ENCODE results near the gene OBSL1. TPM values are rescaled to one million over a fixed set of nuclear protein-coding genes. Genes with fewer than 3 reads are reported as not detected.

OBSL1 gene
- total and polyA plus RNA-seq, 9 donors: 53.2 to 740 (median 468) TPM

GRCh38 chr2:219555956-219556355, 15.4 kb downstream of the OBSL1 start:
- Histone ChIP-seq H3K4me3 (no peak overlapping the region), H3K9me3 (no peaks in the 10 kb centered on the region), H3K36me3 (no peaks in the 10 kb centered on the region), H3K27ac (no peak overlapping the region), H3K27me3 (no peaks in the 10 kb centered on the region), H3K4me1 (ENCODE audit: insufficient read depth) (peaks cover 7% of the 10 kb centered on the region)
- intact Hi-C loops (cut with DNase I): loop anchor here in 2 of 4 donors (5.0 kb wide), 2 partner anchors 81 to 86 kb away; no protein-coding TSS in a partner anchor
- 87 to 94% (median 92%) methylated on average over 20 of the region's 20 CpGs for WGBS, 3 donors
- DNase-seq: no peak
- no peak for TF ChIP-seq POLR2A (IDR thresholded peaks at IDR 0.05)
- no peak for TF ChIP-seq EP300 (IDR thresholded peaks at IDR 0.05)
- TF ChIP-seq, protein P1, sequence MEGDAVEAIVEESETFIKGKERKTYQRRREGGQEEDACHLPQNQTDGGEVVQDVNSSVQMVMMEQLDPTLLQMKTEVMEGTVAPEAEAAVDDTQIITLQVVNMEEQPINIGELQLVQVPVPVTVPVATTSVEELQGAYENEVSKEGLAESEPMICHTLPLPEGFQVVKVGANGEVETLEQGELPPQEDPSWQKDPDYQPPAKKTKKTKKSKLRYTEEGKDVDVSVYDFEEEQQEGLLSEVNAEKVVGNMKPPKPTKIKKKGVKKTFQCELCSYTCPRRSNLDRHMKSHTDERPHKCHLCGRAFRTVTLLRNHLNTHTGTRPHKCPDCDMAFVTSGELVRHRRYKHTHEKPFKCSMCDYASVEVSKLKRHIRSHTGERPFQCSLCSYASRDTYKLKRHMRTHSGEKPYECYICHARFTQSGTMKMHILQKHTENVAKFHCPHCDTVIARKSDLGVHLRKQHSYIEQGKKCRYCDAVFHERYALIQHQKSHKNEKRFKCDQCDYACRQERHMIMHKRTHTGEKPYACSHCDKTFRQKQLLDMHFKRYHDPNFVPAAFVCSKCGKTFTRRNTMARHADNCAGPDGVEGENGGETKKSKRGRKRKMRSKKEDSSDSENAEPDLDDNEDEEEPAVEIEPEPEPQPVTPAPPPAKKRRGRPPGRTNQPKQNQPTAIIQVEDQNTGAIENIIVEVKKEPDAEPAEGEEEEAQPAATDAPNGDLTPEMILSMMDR (IDR thresholded peaks at IDR 0.05): no peak

DNA sequence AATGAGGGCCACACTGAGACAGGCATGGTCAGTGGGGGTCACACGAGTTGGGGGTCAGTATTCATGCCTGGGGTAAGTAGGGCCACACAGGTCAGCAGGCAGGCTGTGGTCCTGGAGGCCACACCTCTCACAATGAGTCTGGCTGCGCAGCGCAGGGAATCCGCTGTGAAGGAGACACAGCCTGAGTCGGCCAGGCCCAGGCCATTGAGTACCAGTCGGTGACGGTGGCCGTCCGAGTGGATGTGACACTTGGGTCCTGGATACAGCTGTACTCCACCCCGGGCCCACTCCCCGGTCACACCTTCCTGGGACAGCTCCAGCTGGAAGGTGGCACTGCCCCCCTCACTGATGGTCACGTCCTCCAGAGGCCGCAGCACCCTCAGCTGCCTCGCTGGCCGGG, 17.0 kb downstream of the OBSL1 start:
- Histone ChIP-seq H3K36me3 (no peaks in the 10 kb centered on the region), H3K4me3 (no peak overlapping the region), H3K4me1 (ENCODE audit: insufficient read depth) (peaks cover 6% of the 10 kb centered on the region), H3K27me3 (no peaks in the 10 kb centered on the region), H3K9me3 (no peaks in the 10 kb centered on the region), H3K27ac (peak overlapping the region in 1 of 2 donors; percentile 92)
- WGBS, 3 donors: 90 to 95% (median 92%) methylated on average over 15 of the region's 15 CpGs
- no peak for TF ChIP-seq POLR2A (IDR thresholded peaks at IDR 0.05)
- TF ChIP-seq EP300 (IDR thresholded peaks at IDR 0.05): no peak
- TF ChIP-seq, protein P1 (IDR thresholded peaks at IDR 0.05): no peak
- peak in 2 of 5 donors; percentile 62 to 69 for DNase-seq
- intact Hi-C loops (cut with DNase I): loop anchor here in 2 of 4 donors (5.0 kb wide), 2 partner anchors 53 to 78 kb away; no protein-coding TSS in a partner anchor

- 65 to 74% (median 72%) methylated on average over 12 of the region's 12 CpGs for WGBS, 3 donors
- peak overlapping the region; percentile 66 to 92 for H3K27ac ChIP-seq
- TF ChIP-seq, protein P1 (IDR thresholded peaks at IDR 0.05): no peak
- TF ChIP-seq EP300 (IDR thresholded peaks at IDR 0.05) (no peak), POLR2A (IDR thresholded peaks at IDR 0.05) (no peak)
- H3K27me3 ChIP-seq: no peaks in the 10 kb centered on the region
- no peak overlapping the region for H3K4me3 ChIP-seq
- H3K9me3 ChIP-seq: no peaks in the 10 kb centered on the region
- intact Hi-C loops (cut with DNase I): loop anchor here in 2 of 4 donors (5.0 kb wide), 2 partner anchors 54 to 79 kb away; no protein-coding TSS in a partner anchor
- peaks cover 6% of the 10 kb centered on the region for H3K4me1 ChIP-seq (ENCODE audit: insufficient read depth)
- DNase-seq: peak in 3 of 5 donors; percentile 34 to 58 (median 56)
- no peaks in the 10 kb centered on the region for H3K36me3 ChIP-seq
These were observed 17.8 kb downstream of the OBSL1 start for GRCh38 chr2:219553463-219553963.

DNA sequence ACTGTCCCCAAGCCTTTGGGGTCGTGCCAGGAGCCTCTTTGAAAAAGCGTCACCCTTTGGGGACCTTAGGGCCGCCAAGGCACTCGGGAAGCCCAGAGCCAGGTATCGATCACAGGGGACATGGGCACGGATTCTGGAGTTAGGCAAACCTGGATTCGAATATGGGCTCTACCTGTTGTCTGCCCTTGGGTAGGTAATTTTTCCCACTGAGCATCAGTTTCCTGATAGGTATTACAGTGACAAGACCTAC, 18.2 kb downstream of the OBSL1 start:
- Histone ChIP-seq H3K4me1 (ENCODE audit: insufficient read depth) (peaks cover 6% of the 10 kb centered on the region), H3K4me3 (peak overlapping the region; percentile 70), H3K36me3 (no peaks in the 10 kb centered on the region), H3K27me3 (no peaks in the 10 kb centered on the region), H3K9me3 (no peaks in the 10 kb centered on the region), H3K27ac (peak overlapping the region; percentile 66 to 92)
- no peak for TF ChIP-seq POLR2A (IDR thresholded peaks at IDR 0.05)
- TF ChIP-seq, protein P1 (IDR thresholded peaks at IDR 0.05): no peak
- TF ChIP-seq EP300 (IDR thresholded peaks at IDR 0.05): no peak
- intact Hi-C loops (cut with DNase I): loop anchor here in 2 of 4 donors (5.0 kb wide), 2 partner anchors 54 to 79 kb away; no protein-coding TSS in a partner anchor
- WGBS, 3 donors: 16 to 25% (median 17%) methylated on average over 7 of the region's 7 CpGs
- no peak for DNase-seq

Measured in ovary (tissue), 9 donors.